Nephron (organoid): Measurements from ENCODE around the gene CNOT3.
"Not testable (repeated sequence)": the region's sequence is repeated elsewhere in the genome, so short reads cannot be mapped to it uniquely, and the experiment has no call there.

Source experiments
- H3K27ac Mint-ChIP-seq, 3 experiments: 2 replicates each; pipeline ENCODE4 v1.8.0; 2020; ENCODE audit warnings: mixed read lengths in 3 of 3, mild to moderate bottlenecking in 2 of 3, moderate library complexity in 1 of 3
- H3K27me3 Mint-ChIP-seq: 2 replicates; pipeline ENCODE4 v1.8.0; 2021; ENCODE audit warnings: low read depth, mild to moderate bottlenecking, moderate library complexity, mixed read lengths
- H3K36me3 Mint-ChIP-seq: 2 replicates; pipeline ENCODE4 v1.8.0; 2020; ENCODE audit warnings: low read depth, mixed read lengths
- H3K4me1 Mint-ChIP-seq: 2 replicates; pipeline ENCODE4 v1.8.0; 2020; ENCODE audit warnings: mixed read lengths
- H3K4me3 Mint-ChIP-seq, 3 experiments: 2 replicates each; pipeline ENCODE4 v1.8.0; 2020; ENCODE audit warnings: mild to moderate bottlenecking in 3 of 3, mixed read lengths in 3 of 3, moderate library complexity in 2 of 3
- H3K9me3 Mint-ChIP-seq: 2 replicates; pipeline ENCODE4 v1.8.0; 2020; ENCODE audit warnings: mixed read lengths
- CTCF ChIP-seq, 3 experiments: fragments of 200-600 bp; sonication (generic); IDR thresholded peaks; one replicate each; pipeline ENCODE4 v1.5.0; 2021; ENCODE audit warnings: antibody characterized with exemption in 3 of 3; ENCODE audit not compliant: unreplicated experiment in 3 of 3

The CNOT3 gene

DNA sequence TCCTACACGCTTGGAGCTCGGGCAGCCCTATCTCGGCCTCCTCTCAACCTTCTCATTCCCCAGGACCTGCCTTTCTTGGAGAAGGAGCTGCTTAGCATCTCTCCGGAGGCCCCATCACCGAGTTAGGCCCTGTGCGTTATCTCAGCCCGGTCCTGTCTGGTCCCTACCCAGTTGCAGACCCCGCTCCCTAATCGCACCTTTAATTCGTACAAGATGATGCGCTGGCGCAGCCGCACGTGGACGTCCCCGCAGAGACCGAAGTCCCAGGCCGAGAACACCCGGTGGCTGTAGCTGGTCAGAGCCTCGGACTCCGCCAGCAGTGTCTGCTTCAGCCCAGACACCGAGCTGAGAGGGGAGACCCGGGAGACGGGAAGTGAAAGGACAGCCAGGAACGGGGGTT, 27.7 kb downstream of the CNOT3 start:
- Mint-ChIP-seq H3K4me1 (peaks cover 15% of the 10 kb centered on the region), H3K27me3 (peaks cover 16% of the 10 kb centered on the region), H3K36me3 (peaks cover 11% of the 10 kb centered on the region), H3K27ac (no peak overlapping the region), H3K4me3 (no peak overlapping the region), H3K9me3 (peaks cover 13% of the 10 kb centered on the region)
- TF ChIP-seq CTCF (IDR thresholded peaks at IDR 0.05; ENCODE audit: unreplicated experiment in 3 of 3), result no peak

- H3K27ac Mint-ChIP-seq, result no peak overlapping the region
- peak; percentile 76 to 81 (median 79) for TF ChIP-seq CTCF (IDR thresholded peaks at IDR 0.05; ENCODE audit: unreplicated experiment in 3 of 3)
- no peak overlapping the region for H3K4me3 Mint-ChIP-seq
- peaks cover 9% of the 10 kb centered on the region for H3K27me3 Mint-ChIP-seq
- H3K4me1 Mint-ChIP-seq, result peaks cover 5% of the 10 kb centered on the region
- peaks cover 3% of the 10 kb centered on the region for H3K36me3 Mint-ChIP-seq
- peaks cover 8% of the 10 kb centered on the region for H3K9me3 Mint-ChIP-seq
These were observed 30.8 kb downstream of the CNOT3 start for GRCh38 chr19:54168174-54168917.

GRCh38 chr19:54169149-54169740, 31.7 kb downstream of the CNOT3 start:
- Mint-ChIP-seq H3K9me3 (peaks cover 8% of the 10 kb centered on the region), H3K4me1 (peaks cover 5% of the 10 kb centered on the region), H3K4me3 (no peak overlapping the region), H3K36me3 (peaks cover 1% of the 10 kb centered on the region), H3K27ac (no peak overlapping the region), H3K27me3 (peaks cover 7% of the 10 kb centered on the region)
- TF ChIP-seq CTCF (IDR thresholded peaks at IDR 0.05; ENCODE audit: unreplicated experiment in 3 of 3), result no peak

- peak overlapping the region in 2 of 3 experiments; percentile 46 to 60 for H3K4me3 Mint-ChIP-seq
- H3K9me3 Mint-ChIP-seq, H3K27me3 Mint-ChIP-seq, H3K4me1 Mint-ChIP-seq, H3K36me3 Mint-ChIP-seq: not testable (repeated sequence)
- H3K27ac Mint-ChIP-seq, result peak overlapping the region in 2 of 3 experiments; percentile 4 to 10
These were observed 34.3 kb downstream of the CNOT3 start for GRCh38 chr19:54171736-54172431.

GRCh38 chr19:54172471-54173358, 35.2 kb downstream of the CNOT3 start, which contains the start of gene TMC4:
TSS of gene TMC4 (minus strand) at chr19:54173160. CDS start at chr19:54173117, 43 bp downstream.
- Mint-ChIP-seq H3K4me1 (peaks cover 5% of the 10 kb centered on the region), H3K36me3 (peaks cover 3% of the 10 kb centered on the region), H3K4me3 (peak within 1 kb of the TSS; percentile 73 to 78 (median 76)), H3K9me3 (no peaks in the 10 kb centered on the region), H3K27ac (peak within 1 kb of the TSS in 2 of 3 experiments; percentile 20 to 80), H3K27me3 (no peaks in the 10 kb centered on the region)
- TF ChIP-seq CTCF (IDR thresholded peaks at IDR 0.05; ENCODE audit: unreplicated experiment in 3 of 3), result peak in 1 of 3 experiments; percentile 42
